ENCODE data around the gene SCAMP4.
A peak's percentile ranks its signal among the peaks of the same experiment; 100 is the strongest.

SCAMP4 gene

DNA sequence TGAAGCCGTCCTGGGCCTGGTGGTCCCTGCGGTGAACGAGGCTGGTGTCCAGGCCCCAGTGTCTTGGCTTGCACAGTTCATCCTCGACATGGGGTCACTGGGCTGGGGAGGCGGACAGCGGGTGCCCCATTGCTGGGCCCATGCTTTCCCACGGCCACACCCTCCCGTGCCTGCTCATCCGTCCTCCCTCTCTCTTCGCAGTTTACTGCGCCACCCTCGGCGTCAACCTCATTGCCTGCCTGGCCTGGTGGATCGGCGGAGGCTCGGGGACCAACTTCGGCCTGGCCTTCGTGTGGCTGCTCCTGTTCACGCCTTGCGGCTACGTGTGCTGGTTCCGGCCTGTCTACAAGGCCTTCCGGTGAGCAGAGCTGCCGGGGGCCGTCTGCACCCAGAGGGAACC is 12.7 kb downstream of the SCAMP4 start:
- H3K27ac ChIP-seq (ENCODE audit: low read depth, low read length, severe bottlenecking), result no peak overlapping the region
- 97 to 98% methylated on average over 24 to 25 of the region's 25 CpGs for WGBS, 2 experiments (ENCODE audit: insufficient coverage in 2 of 2)
- H3K9me3 ChIP-seq (ENCODE audit: control insufficient read depth, low read length), result no peaks in the 10 kb centered on the region
- H3K4me1 ChIP-seq (ENCODE audit: control insufficient read depth, insufficient read depth, low read length, poor library complexity, severe bottlenecking), result no peaks in the 10 kb centered on the region
- no peak overlapping the region for H3K4me3 ChIP-seq (ENCODE audit: extremely low read depth, insufficient read depth, low read length, poor library complexity, severe bottlenecking)
- H3K36me3 ChIP-seq (ENCODE audit: control insufficient read depth, insufficient read depth, low read length), result peaks cover 90% of the 10 kb centered on the region

DNA sequence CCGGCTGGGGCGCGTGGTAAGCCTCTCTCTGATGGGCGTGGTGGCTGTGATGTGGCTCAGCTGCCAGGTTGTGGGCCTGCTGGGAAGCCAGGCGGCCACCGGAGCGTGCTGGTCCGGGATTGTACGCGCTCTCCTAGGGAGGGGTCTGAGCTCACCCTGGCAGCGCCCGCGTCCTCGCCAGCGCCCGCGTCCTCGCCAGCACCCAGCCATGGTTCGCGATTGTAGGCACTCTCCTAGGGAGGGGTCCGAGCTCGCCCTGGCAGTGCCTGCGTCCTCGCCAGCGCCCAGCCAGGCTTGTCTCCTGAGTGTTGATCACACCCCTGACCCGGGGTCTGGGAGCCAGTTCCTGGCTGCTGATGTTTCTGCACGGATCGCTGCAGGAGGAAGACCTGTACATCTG is 13.8 kb downstream of the SCAMP4 start:
- Histone ChIP-seq H3K9me3 (ENCODE audit: control insufficient read depth, low read length) (no peaks in the 10 kb centered on the region), H3K27ac (ENCODE audit: low read depth, low read length, severe bottlenecking) (no peak overlapping the region), H3K36me3 (ENCODE audit: control insufficient read depth, insufficient read depth, low read length) (peaks cover 87% of the 10 kb centered on the region), H3K4me3 (ENCODE audit: extremely low read depth, insufficient read depth, low read length, poor library complexity, severe bottlenecking) (no peak overlapping the region), H3K4me1 (ENCODE audit: control insufficient read depth, insufficient read depth, low read length, poor library complexity, severe bottlenecking) (no peaks in the 10 kb centered on the region)
- WGBS, 2 experiments (ENCODE audit: insufficient coverage in 2 of 2), result 96 to 99% methylated on average over 22 to 26 of the region's 28 CpGs

DNA sequence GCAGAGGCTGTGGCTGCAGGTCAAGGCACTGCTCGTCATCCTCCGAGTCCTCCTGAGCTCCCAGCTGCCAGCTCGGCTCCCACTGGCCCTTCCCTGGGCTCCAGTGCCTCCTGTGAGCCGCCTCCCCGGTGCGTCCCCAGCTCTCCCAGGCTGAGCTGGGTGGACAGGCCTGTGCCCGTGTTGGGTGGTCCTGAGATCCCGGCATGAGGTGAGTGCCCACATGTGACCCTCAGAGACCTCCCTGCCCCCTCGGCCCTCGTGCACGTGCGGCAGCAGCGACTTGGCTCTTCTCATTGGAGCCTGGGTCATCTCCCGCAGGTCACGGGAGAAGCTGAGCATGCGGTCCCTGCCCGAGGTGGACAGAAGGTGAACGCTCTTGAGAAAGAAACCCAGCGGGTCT is 15.4 kb downstream of the SCAMP4 start:
- H3K27ac ChIP-seq (ENCODE audit: low read depth, low read length, severe bottlenecking), result no peak overlapping the region
- H3K36me3 ChIP-seq (ENCODE audit: control insufficient read depth, insufficient read depth, low read length), result peaks cover 86% of the 10 kb centered on the region
- 97 to 98% methylated on average over 17 to 19 of the region's 19 CpGs for WGBS, 2 experiments (ENCODE audit: insufficient coverage in 2 of 2)
- H3K4me1 ChIP-seq (ENCODE audit: control insufficient read depth, insufficient read depth, low read length, poor library complexity, severe bottlenecking), result no peaks in the 10 kb centered on the region
- H3K4me3 ChIP-seq (ENCODE audit: extremely low read depth, insufficient read depth, low read length, poor library complexity, severe bottlenecking), result no peak overlapping the region
- no peaks in the 10 kb centered on the region for H3K9me3 ChIP-seq (ENCODE audit: control insufficient read depth, low read length)

DNA sequence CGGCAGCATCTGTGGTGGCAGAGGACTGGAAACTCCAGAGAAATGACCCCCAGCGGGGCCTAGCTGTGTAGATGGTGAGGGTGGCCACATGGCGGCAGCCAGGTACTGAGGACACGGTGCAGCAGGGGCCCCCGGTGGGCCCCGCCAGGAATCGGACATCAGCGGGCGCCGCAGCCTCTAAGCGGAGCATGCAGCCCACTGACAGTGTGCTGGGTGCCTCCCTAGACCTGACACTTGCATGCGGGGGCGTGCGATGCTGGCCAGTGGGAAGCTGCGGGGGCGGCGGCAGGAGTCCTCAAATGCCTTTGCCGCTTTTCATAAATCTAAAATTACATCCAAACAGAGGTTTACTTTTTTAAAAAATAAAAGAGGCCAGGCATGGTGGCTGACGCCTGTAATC is 16.1 kb downstream of the SCAMP4 start:
- peaks cover 80% of the 10 kb centered on the region for H3K36me3 ChIP-seq (ENCODE audit: control insufficient read depth, insufficient read depth, low read length)
- H3K9me3 ChIP-seq (ENCODE audit: control insufficient read depth, low read length), result no peaks in the 10 kb centered on the region
- no peaks in the 10 kb centered on the region for H3K4me1 ChIP-seq (ENCODE audit: control insufficient read depth, insufficient read depth, low read length, poor library complexity, severe bottlenecking)
- H3K27ac ChIP-seq (ENCODE audit: low read depth, low read length, severe bottlenecking), result no peak overlapping the region
- WGBS, 2 experiments (ENCODE audit: insufficient coverage in 2 of 2), result 95 to 99% methylated on average over 14 to 15 of the region's 19 CpGs
- no peak overlapping the region for H3K4me3 ChIP-seq (ENCODE audit: extremely low read depth, insufficient read depth, low read length, poor library complexity, severe bottlenecking)

DNA sequence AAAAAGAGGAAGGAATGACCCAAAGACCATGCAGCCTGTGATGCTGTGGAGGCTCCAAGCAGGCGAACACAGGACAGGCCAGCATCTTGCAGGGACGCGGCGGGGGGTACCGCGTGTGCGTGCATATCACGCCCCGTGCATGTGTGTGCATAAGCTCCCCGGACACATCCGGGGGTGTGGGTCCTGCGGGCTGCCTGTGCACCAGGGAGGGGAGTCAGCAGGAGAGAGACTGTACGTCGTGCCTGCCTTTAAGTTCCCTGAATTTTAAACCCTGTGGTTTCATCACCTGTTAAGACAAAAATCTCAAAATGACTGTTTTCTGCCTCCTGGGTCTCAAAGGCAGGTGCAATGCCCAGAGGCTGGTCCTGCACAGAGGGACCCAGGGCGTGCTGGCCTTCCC is 16.6 kb downstream of the SCAMP4 start:
- H3K4me3 ChIP-seq (ENCODE audit: extremely low read depth, insufficient read depth, low read length, poor library complexity, severe bottlenecking), result no peak overlapping the region
- 98% methylated on average over 12 to 15 of the region's 15 CpGs for WGBS, 2 experiments (ENCODE audit: insufficient coverage in 2 of 2)
- no peaks in the 10 kb centered on the region for H3K4me1 ChIP-seq (ENCODE audit: control insufficient read depth, insufficient read depth, low read length, poor library complexity, severe bottlenecking)
- no peaks in the 10 kb centered on the region for H3K9me3 ChIP-seq (ENCODE audit: control insufficient read depth, low read length)
- peaks cover 76% of the 10 kb centered on the region for H3K36me3 ChIP-seq (ENCODE audit: control insufficient read depth, insufficient read depth, low read length)
- no peak overlapping the region for H3K27ac ChIP-seq (ENCODE audit: low read depth, low read length, severe bottlenecking)

DNA sequence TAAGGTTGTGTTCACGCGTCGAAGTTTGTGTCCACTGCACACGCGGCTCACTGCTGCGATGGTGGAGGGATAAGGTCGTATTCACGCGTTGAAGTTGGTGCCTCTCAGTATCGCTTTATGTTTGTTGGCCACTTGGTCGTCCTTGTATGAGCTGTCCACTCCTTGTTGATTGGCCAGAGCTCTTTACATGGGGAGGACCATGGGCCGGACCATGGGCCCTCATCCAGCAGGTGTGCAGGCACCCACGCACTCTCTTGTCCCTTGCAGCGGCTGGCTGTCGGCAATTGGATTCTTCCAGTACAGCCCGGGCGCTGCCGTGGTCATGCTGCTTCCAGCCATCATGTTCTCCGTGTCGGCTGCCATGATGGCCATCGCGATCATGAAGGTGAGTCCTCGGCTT is 17.6 kb downstream of the SCAMP4 start:
- 94 to 100% methylated on average over 22 to 23 of the region's 23 CpGs for WGBS, 2 experiments (ENCODE audit: insufficient coverage in 2 of 2)

DNA sequence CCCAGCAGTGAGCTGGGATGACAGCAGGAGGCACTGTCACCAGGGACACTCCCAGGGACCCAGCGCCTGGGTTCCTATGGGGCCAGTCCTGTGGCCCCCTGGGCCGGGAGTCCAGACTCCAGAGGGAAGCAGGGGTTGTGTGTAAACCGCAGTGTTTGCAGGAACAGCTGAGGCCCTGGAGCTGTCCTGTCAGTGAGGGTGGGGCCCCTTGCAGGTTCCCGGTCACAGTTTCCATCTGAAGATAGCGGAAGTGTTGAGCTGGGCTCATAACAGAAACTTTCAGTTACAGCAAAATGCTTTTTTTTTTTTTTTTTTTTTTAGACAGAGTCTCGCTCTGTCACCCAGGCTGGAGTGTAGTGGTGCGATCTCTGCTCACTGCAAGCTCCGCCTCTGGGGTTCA is 18.1 kb downstream of the SCAMP4 start:
- Histone ChIP-seq H3K4me3 (ENCODE audit: extremely low read depth, insufficient read depth, low read length, poor library complexity, severe bottlenecking) (no peak overlapping the region), H3K4me1 (ENCODE audit: control insufficient read depth, insufficient read depth, low read length, poor library complexity, severe bottlenecking) (no peaks in the 10 kb centered on the region), H3K36me3 (ENCODE audit: control insufficient read depth, insufficient read depth, low read length) (peaks cover 64% of the 10 kb centered on the region), H3K27ac (ENCODE audit: low read depth, low read length, severe bottlenecking) (no peak overlapping the region), H3K9me3 (ENCODE audit: control insufficient read depth, low read length) (no peaks in the 10 kb centered on the region)
- 100% methylated on average over 4 to 5 of the region's 8 CpGs for WGBS, 2 experiments (ENCODE audit: insufficient coverage in 2 of 2)

More for the DNA sequence above, 17.6 kb downstream of the SCAMP4 start:
- Histone ChIP-seq H3K9me3 (ENCODE audit: control insufficient read depth, low read length) (no peaks in the 10 kb centered on the region), H3K4me3 (ENCODE audit: extremely low read depth, insufficient read depth, low read length, poor library complexity, severe bottlenecking) (no peak overlapping the region), H3K4me1 (ENCODE audit: control insufficient read depth, insufficient read depth, low read length, poor library complexity, severe bottlenecking) (no peaks in the 10 kb centered on the region), H3K27ac (ENCODE audit: low read depth, low read length, severe bottlenecking) (no peak overlapping the region), H3K36me3 (ENCODE audit: control insufficient read depth, insufficient read depth, low read length) (peaks cover 68% of the 10 kb centered on the region)

DNA sequence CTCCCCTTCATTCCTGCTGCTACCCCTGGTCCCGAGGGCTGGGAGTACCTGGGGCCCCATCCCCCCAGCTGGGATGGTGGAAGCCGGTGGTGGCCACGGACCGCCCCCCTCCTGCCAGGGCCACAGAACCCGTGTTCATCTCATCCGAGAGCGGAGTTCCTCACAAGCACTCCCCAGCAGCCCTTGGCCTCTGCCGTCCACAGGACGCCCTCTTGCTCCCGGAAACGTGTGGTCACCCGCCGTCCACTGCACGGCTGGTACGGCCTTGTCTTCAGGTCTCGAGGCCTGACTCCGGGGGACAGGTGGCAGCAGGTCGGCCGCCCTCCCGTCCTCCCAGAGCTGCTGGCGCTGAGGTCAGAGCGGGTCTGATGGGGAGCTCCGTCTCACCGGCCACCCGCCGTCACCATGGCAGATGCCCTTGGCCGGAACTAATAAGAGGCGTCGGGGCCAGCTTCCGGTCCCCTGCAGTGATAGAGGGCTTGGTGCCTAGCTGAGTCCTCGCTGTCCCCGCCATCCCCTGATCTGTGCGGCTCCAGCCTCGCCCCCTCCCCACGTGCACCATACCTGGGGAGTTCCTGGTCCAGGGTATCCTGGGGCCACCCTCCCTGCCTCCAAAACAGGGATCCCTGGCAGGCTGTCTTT is 19.2 kb downstream of the SCAMP4 start:
- Histone ChIP-seq H3K4me1 (ENCODE audit: control insufficient read depth, insufficient read depth, low read length, poor library complexity, severe bottlenecking) (no peaks in the 10 kb centered on the region), H3K4me3 (ENCODE audit: extremely low read depth, insufficient read depth, low read length, poor library complexity, severe bottlenecking) (no peak overlapping the region), H3K27ac (ENCODE audit: low read depth, low read length, severe bottlenecking) (no peak overlapping the region), H3K36me3 (ENCODE audit: control insufficient read depth, insufficient read depth, low read length) (peaks cover 53% of the 10 kb centered on the region), H3K9me3 (ENCODE audit: control insufficient read depth, low read length) (no peaks in the 10 kb centered on the region)
- WGBS, 2 experiments (ENCODE audit: insufficient coverage in 2 of 2), result 95 to 97% methylated on average over 34 of the region's 35 CpGs

DNA sequence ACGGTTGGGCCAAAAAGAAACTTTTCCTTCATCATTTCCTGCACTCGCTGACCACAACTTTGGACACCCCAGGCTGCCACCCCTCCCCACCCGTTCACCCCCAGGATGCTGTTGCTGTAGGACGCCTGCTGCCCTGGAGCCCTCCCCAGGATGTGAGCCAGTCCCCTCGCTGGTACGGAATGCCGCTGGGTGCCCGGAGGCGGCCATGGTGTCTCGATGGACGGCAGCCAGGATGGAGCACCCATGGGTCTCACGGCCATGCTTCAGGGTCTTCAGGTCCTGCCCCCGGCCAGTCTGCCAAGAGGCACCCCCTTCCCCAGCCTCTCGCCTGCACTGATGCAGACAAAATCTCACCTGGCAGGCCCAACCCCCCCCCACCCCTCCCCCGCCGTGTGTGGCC is 20.3 kb downstream of the SCAMP4 start:
- Histone ChIP-seq H3K27ac (ENCODE audit: low read depth, low read length, severe bottlenecking) (no peak overlapping the region), H3K4me3 (ENCODE audit: extremely low read depth, insufficient read depth, low read length, poor library complexity, severe bottlenecking) (no peak overlapping the region), H3K4me1 (ENCODE audit: control insufficient read depth, insufficient read depth, low read length, poor library complexity, severe bottlenecking) (no peaks in the 10 kb centered on the region), H3K36me3 (ENCODE audit: control insufficient read depth, insufficient read depth, low read length) (peaks cover 42% of the 10 kb centered on the region), H3K9me3 (ENCODE audit: control insufficient read depth, low read length) (no peaks in the 10 kb centered on the region)
- 95 to 99% methylated on average over 14 of the region's 16 CpGs for WGBS, 2 experiments (ENCODE audit: insufficient coverage in 2 of 2)

DNA sequence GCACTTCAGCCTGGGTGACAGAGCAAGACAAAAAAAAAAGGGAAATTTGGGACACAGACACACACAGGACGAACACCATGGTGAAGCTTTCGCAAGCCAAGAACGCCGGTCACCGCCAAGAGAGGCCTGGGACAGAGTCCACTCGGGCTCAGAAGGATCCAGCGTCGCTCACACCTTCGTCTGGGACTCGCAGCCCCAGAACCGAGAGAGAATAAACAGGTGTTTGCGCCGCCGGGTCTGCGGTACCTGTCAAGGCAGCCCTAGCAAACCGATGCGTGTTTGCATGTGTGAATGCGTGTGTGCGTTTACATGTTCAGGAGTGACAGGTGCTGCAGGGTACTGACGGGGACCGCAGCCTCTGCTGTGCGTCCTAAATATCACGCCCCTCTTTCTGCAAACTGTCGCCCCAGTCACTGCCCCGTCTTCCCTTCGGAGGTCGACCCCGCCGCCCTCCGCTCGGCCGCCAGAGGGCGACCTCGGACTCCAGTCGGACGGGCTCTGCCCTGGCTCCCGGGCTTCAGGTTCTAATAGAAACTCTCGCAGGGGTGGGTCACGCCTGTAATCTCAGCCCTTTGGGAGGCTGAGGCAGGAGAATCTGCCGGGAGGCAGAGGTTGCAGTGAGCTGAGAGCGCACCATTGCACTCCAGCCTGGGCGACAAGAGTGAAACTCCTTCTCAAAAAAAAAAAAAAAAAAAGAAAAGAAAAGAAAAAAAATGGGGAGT is 24.0 kb downstream of the SCAMP4 start:
- WGBS, 2 experiments (ENCODE audit: insufficient coverage in 2 of 2), result 20 to 26% methylated on average over 34 to 38 of the region's 42 CpGs
- Histone ChIP-seq H3K36me3 (ENCODE audit: control insufficient read depth, insufficient read depth, low read length) (peaks cover 9% of the 10 kb centered on the region), H3K4me1 (ENCODE audit: control insufficient read depth, insufficient read depth, low read length, poor library complexity, severe bottlenecking) (no peaks in the 10 kb centered on the region), H3K9me3 (ENCODE audit: control insufficient read depth, low read length) (peaks cover 5% of the 10 kb centered on the region), H3K4me3 (ENCODE audit: extremely low read depth, insufficient read depth, low read length, poor library complexity, severe bottlenecking) (peak overlapping the region; percentile 28), H3K27ac (ENCODE audit: low read depth, low read length, severe bottlenecking) (no peak overlapping the region)

DNA sequence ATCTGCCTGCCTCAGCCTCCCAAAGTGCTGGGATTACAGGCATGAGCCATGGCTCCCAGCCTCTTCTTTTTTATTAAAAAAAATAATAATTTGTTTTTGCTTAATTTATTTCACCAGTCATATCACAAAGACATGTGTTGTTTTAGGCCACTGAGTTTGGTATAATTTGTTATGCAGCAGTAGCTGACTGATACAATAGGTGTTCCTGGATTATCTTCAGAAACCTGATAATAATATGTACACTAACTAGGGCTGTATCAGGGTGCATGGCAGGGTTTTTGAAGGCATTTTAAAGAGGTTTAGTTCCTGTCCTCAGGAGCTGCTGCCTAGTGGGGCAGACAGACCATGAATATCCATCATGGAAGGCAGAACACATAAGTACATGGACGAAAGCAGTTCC is 26.2 kb downstream of the SCAMP4 start:
- Histone ChIP-seq H3K9me3 (ENCODE audit: control insufficient read depth, low read length) (peaks cover 10% of the 10 kb centered on the region), H3K36me3 (ENCODE audit: control insufficient read depth, insufficient read depth, low read length) (peaks cover 3% of the 10 kb centered on the region), H3K4me3 (ENCODE audit: extremely low read depth, insufficient read depth, low read length, poor library complexity, severe bottlenecking) (no peak overlapping the region), H3K27ac (ENCODE audit: low read depth, low read length, severe bottlenecking) (no peak overlapping the region), H3K4me1 (ENCODE audit: control insufficient read depth, insufficient read depth, low read length, poor library complexity, severe bottlenecking) (no peaks in the 10 kb centered on the region)
- WGBS, 2 experiments (ENCODE audit: insufficient coverage in 2 of 2), result 91 to 100% methylated on average over 1 of the region's 1 CpG
